ENCODE results near the gene MGST3.
"Not testable (repeated sequence)": the region's sequence is repeated elsewhere in the genome, so short reads cannot be mapped to it uniquely, and the experiment has no call there.

The MGST3 gene

DNA sequence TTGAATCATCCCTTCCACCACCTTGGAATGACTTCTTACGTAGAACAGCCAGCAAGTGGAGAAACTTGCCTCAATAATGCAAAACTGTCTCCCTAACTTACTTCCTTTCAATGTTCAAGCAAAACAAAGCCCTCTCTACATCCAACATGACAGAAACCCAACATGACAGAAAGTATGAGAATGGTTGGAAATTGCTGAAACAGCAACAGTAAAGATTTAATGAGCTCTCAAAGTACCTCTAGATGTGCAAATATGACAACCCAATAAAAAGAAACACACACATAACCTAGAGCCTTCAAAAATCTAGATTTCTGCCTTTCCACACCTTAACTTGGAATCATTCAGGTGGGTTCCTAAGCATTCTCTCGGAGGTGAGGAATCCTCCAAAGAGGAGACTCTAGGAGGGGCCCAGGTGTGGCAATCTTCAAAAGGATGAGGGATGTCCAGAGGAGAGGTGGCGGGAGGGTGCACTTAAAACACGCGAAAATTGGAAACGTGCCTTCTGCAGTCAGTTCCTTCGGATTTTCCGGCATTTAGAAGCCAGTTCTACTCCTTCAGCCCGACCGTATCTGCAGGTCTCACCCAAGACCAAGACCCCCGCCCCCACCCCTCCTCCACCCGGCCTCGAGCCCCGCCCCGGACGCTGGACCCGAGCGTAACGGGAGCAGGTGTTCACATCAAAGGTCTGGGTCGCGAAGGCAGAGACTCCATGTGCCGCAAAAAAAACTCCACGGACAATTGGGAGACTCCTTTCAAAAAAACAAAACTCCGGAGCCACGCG lies 996 bp upstream of the MGST3 start:
- DNase-seq = no peak

DNA sequence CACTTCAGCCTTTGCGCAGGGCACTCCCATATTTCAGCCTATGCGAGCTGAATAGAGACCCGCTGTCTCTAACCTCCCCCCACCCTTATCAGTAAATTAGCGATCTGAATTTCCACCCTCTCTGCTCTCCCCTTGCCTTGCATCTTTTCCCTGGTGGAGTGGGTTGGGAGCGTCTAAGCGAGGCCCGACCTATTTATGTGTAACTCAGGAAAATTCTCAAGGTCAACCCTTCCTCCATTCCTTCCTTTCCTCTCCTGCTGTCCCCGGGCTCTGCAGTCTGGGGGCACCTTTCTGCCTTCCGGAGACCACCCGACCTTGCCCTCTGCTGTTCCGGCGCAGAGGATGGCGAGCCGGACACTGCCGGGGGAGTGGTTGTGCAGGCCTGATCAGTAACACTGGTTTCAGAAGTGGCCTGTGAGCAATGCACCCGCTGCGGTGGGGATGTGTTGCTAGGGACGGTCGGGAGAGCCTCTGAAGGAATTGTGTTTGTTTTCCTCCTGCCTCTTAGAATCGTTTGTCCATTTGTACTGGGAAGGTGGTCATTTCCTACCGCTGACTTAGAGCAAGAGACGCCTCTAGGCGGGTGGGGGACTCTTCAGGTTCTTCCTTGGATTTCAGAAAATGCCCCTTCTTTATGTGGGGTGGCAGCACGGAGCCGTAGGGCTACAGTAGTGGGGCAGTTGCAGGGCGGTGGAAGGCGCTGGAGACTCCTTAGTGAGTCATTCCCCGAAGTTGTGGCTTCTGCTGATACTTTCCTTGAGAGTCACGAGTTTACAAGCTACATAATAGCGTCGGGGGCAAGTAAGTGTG lies 513 bp downstream of the MGST3 start:
- DNase-seq = peak; percentile 88

DNA sequence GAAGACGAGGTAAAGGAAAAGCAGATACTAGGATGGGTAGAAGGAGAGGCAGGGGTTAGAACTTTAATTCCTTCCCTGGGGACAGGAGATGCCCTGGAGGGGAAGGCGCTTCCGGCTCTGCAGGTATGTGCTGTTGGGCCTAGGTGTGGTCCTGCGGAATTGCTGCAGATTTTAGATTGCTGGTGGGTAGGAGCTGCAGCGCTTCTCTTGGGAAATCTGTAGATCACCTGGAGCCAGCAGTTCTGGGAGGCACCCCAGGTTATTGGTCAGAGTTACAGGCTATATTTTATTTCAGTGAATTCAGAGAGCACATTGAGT lies 1.1 kb downstream of the MGST3 start:
- no peak for DNase-seq

DNA sequence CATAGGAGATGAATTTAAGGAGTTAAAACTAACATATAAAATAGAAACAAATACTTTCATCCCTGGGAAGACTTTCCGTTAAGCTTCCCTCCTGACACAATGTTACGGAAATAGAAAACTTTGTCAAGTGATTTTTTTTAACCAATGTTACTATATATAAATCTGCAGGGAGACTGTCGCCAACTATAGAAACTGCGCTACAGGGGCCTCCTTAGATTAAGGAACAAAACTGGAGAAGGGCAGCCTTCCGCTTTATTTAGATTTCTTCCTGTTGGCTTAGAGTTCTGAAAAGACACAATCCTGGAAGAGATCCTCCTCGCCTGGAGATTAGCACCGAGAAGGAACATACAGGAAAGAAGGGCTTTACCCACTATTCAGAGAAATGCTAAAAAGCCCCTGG lies 1.5 kb downstream of the MGST3 start:
- DNase-seq = no peak

GRCh38 chr1:165633614-165634013 lies 2.6 kb downstream of the MGST3 start:
- DNase-seq = peak; percentile 76

DNA sequence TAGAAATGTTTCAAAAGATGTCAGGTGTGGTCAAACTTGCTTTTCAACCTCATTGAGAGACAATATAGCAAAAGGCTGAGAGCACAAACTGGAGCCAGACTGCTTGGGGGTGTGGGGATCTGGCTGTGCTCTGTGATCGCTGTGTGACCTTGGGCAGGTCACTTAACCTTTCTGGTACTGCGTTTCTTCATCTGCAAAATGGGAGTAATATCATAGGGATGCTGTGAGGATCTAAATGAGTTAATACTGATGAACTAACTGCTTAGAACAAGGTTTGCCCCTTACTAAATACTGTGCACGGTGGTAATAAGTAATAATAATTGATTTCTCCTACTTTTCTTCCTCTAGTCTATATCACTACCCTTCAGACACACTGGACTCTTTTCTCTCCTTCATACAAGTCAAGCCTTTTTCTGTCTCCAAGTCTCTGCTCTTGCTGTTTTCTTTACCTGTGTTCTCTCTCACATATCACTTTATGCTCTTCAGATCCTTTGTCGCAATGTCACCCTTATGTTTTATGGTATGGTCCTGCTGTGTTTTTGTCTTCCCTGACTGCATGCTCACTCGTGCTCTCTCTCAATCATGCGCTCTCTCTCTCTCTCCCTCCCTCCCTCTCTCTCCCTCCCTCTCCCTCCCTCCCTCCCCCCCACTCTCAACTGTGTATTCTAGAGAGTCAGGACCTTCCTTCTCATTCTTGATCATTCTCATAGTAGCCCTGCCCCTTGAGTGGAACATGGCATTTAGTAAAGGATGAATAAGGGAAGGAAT lies 3.3 kb downstream of the MGST3 start:
- no peak for DNase-seq

DNA sequence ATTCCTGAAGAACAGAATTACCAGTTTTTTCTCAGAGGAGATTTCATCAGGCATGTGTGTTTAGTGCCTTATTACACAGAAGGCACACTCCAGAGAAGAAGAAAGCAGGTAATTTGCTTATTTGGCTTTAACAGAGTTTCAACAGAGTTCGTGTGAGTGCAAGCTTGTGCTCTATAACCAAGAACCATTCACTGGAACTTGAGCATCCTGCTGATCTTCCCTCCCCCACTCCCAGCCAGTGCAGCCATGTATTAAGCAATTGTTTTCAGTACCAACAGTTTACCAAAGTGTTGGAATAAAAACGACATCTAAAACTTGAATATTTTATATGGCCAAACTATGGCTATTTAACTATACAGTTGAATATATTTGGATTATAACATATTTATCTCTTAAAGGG lies 4.3 kb downstream of the MGST3 start:
- DNase-seq = no peak

DNA sequence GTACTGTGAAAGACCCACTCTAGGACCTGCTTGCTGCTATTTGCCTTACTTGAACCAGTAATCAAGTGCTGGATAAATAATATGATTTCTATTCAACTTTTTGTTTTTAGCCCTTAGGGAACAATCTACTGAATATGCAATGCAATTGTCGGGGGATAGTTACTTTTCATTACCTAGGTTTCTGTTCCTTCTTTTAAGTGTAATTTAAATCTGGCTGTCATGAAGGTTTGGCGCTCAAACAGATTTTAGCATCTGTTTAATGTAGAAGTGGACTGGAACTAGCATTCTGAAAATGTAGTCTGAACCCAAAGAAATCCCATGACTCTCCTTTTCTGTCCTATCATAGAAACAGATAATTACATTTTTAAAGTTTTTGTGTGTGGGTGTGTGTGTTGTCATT lies 4.8 kb downstream of the MGST3 start:
- no peak for DNase-seq

- DNase-seq = no peak
Observed at GRCh38 chr1:165637427-165637826, 6.4 kb downstream of the MGST3 start.

DNA sequence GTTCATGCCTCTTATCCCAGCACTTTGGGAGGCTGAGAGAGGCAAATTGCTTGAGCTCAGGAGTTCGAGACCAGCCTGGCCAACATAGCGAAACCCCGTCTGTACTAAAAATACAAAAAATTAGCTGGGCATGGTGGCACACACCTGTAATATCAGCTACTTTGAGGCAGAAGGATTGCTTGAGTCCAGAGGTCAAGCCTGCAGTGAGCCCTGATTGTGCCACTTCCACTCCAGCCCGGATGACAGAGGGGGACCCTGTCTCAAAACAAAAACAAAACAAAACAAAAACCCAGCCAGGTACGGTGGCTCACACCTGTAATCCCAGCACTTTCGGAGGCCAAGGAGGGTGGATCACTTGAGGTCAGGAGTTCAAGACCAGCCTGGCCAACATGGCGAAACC lies 7.2 kb downstream of the MGST3 start:
- not testable (repeated sequence) for DNase-seq

- peak; percentile 72 for DNase-seq
Observed at GRCh38 chr1:165639821-165640623, 9.0 kb downstream of the MGST3 start.

DNA sequence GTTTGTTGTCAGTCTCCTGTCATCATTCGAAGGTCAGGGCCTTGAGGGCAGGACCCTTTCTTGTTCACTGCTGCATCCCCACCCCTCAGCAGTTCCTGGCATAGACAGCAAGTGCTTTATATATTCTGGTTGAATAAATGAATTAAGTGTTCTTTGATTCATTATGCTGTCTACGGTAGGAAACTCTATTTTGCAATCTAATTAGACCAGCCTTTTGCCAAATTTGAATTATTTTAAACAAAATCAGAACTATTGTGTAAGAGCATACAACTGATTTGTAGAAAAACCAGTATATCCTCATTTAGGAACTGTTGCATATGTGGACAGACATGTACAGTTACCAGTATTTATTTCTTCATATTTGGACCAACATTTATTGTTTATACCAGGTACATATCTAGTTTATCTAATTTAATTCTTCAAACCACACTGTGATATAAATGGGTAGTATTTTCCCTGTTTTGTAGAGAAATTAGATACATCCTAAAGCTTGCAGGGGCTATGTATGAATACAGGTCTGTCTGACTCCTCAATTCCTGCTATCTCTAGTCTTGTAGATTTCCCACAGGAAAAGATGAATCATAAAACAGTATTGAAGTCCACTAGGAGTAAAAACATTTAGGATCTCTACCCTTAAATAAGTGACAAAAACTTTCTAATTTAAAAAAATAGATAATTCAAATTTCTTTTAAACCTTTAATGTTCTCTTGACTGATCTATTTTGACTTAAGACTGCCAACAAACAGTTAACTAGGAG lies 10.4 kb downstream of the MGST3 start:
- DNase-seq = no peak

GRCh38 chr1:165644064-165644735 lies 13.2 kb downstream of the MGST3 start:
- peak; percentile 21 for DNase-seq

DNA sequence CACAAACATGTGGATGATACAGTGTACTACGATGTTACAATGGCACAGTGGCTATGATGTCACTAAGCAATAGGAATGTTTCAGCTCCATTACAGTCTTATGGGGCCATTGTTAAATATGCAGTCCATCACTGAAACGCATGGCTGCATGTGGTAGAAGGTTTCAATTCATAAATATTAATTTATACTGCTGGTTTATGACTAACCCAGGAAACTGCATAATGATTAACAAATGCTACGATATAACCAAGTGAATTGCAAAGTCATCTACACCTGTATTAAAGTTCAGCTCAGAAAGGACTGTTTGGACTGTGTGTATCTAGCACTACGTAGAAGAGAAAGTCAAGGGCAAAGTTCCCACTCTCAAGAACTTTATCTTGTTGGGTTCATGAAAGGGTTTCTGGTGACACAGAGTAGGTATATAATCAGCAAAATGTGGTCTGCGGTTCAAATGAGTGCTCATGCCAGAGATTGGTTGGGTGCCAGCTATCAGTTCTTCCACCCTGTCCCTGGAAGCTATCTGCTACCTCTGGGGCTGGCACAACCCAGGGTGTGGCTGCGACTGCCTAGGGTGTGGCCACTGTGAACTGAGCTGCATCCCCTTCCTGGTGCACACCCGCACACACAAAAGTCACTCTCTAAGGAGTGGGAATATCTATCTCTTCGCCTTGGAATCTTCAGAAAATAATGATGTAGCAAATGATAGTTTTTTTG lies 14.8 kb downstream of the MGST3 start:
- DNase-seq = peak; percentile 52

- DNase-seq = no peak
Observed at GRCh38 chr1:165647517-165647916, 16.5 kb downstream of the MGST3 start.

GRCh38 chr1:165647970-165648369 lies 16.9 kb downstream of the MGST3 start:
- DNase-seq = no peak

GRCh38 chr1:165648919-165649572 lies 18.0 kb downstream of the MGST3 start:
- no peak for DNase-seq

- no peak for DNase-seq
Observed at GRCh38 chr1:165650981-165651625, 20.1 kb downstream of the MGST3 start.

- not testable (repeated sequence) for DNase-seq
Observed at GRCh38 chr1:165658766-165659580, 27.9 kb downstream of the MGST3 start.
